SK-N-SH treated with all-trans-retinoic acid at 6 μM for 48 hours (cell line): ENCODE measurements around the gene POU2F1.

Experiments
- ATAC-seq: fragments of 200-7000 bp; cut with Tn5 transposase; 3 replicates; pipeline ENCODE4 v1.9.1; 2020; ENCODE audit warnings: mild to moderate bottlenecking, moderate library complexity
- ARNTL ChIP-seq: fragments of 450-650 bp; formaldehyde crosslinking; IDR thresholded peaks from 2 replicates; pipeline ENCODE4 v1.5.0; 2020; ENCODE audit warnings: low read depth, mild to moderate bottlenecking, moderate library complexity, borderline replicate concordance
- BACH2 ChIP-seq: fragments of 250-450 bp; sonication (Bioruptor Pico); IDR thresholded peaks from 2 replicates; pipeline ENCODE4 v1.9.0; 2021; ENCODE audit warnings: mild to moderate bottlenecking, borderline replicate concordance
- ESRRG ChIP-seq: fragments of 250-450 bp; sonication (Bioruptor Pico); IDR thresholded peaks from 2 replicates; pipeline ENCODE4 v1.6.1; 2021; ENCODE audit warnings: mild to moderate bottlenecking
- GLIS3 ChIP-seq: fragments of 250-450 bp; sonication (Bioruptor Pico); IDR thresholded peaks from 2 replicates; pipeline ENCODE4 v1.5.0; 2020; ENCODE audit warnings: mild to moderate bottlenecking, moderate library complexity
- ISL1 ChIP-seq: fragments of 250-450 bp; sonication (Bioruptor Pico); IDR thresholded peaks from 2 replicates; pipeline ENCODE4 v2.1.2; 2022; ENCODE audit warnings: mild to moderate bottlenecking, moderate library complexity
- OSR1 ChIP-seq: fragments of 250-450 bp; sonication (Bioruptor Pico); IDR thresholded peaks from 2 replicates; pipeline ENCODE4 v1.8.0; 2022; ENCODE audit warnings: moderate library complexity, mild to moderate bottlenecking, inconsistent platforms
- PATZ1 ChIP-seq: fragments of 250-450 bp; sonication (Bioruptor Pico); IDR thresholded peaks from 2 replicates; pipeline ENCODE4 v1.8.0; 2020; ENCODE audit warnings: mild to moderate bottlenecking, moderate library complexity, borderline replicate concordance
- RARB ChIP-seq: fragments of 250-450 bp; sonication (Bioruptor Pico); IDR thresholded peaks from 2 replicates; pipeline ENCODE4 v1.8.0; 2021; ENCODE audit warnings: mild to moderate bottlenecking, moderate library complexity
- SNAI2 ChIP-seq: fragments of 250-450 bp; sonication (Bioruptor Pico); IDR thresholded peaks from 2 replicates; pipeline ENCODE4 v1.5.0; 2020; ENCODE audit warnings: mild to moderate bottlenecking, moderate library complexity
- TCF4 ChIP-seq: fragments of 250-450 bp; sonication (Bioruptor Pico); IDR thresholded peaks from 2 replicates; pipeline ENCODE4 v1.8.0; 2021; ENCODE audit warnings: mild to moderate bottlenecking, moderate library complexity, borderline replicate concordance
- TOX ChIP-seq: fragments of 250-450 bp; sonication (Bioruptor Pico); IDR thresholded peaks from 2 replicates; pipeline ENCODE4 v1.8.0; 2021; ENCODE audit warnings: mild to moderate bottlenecking, moderate library complexity, borderline replicate concordance
- TSHZ2 ChIP-seq: fragments of 250-450 bp; sonication (Bioruptor Pico); IDR thresholded peaks from 2 replicates; pipeline ENCODE4 v1.5.0; 2020; ENCODE audit warnings: mild to moderate bottlenecking, moderate library complexity
- ZC3H10 ChIP-seq: fragments of 250-450 bp; sonication (Bioruptor Pico); IDR thresholded peaks from 2 replicates; pipeline ENCODE4 v1.5.1; 2021; ENCODE audit warnings: mild to moderate bottlenecking, moderate library complexity
- ZFP3 ChIP-seq: fragments of 250-450 bp; sonication (Bioruptor Pico); IDR thresholded peaks from 2 replicates; pipeline ENCODE4 v1.5.0; 2020; ENCODE audit warnings: mild to moderate bottlenecking, moderate library complexity
- ZNF565 ChIP-seq: fragments of 450-650 bp; formaldehyde crosslinking; conservative IDR thresholded peaks from 2 replicates; pipeline ENCODE4 v1.5.0; 2020; ENCODE audit warnings: low read depth, mild to moderate bottlenecking, moderate library complexity
- ZNF70 ChIP-seq: fragments of 450-650 bp; formaldehyde crosslinking; IDR thresholded peaks from 2 replicates; pipeline ENCODE4 v1.5.0; 2020; ENCODE audit warnings: mild to moderate bottlenecking, moderate library complexity
- ZNF8 ChIP-seq: fragments of 450-650 bp; formaldehyde crosslinking; IDR thresholded peaks from 2 replicates; pipeline ENCODE4 v1.5.0; 2020; ENCODE audit warnings: mild to moderate bottlenecking, moderate library complexity
- TF ChIP-seq, protein P1 (sequence below): fragments of 250-450 bp; sonication (Bioruptor Pico); IDR thresholded peaks from 2 replicates; pipeline ENCODE4 v1.5.1; 2020; ENCODE audit warnings: low read depth, mild to moderate bottlenecking, moderate library complexity
- TF ChIP-seq, protein P2 (sequence below): fragments of 250-450 bp; sonication (Bioruptor Pico); IDR thresholded peaks from 2 replicates; pipeline ENCODE4 v1.8.0; 2021; ENCODE audit warnings: low read depth, mild to moderate bottlenecking, moderate library complexity, borderline replicate concordance

Gene POU2F1

GRCh38 chr1:167465743-167466142 is 245.1 kb downstream of the POU2F1 start (continued):
- TF ChIP-seq ZFP3 = no peak

DNA sequence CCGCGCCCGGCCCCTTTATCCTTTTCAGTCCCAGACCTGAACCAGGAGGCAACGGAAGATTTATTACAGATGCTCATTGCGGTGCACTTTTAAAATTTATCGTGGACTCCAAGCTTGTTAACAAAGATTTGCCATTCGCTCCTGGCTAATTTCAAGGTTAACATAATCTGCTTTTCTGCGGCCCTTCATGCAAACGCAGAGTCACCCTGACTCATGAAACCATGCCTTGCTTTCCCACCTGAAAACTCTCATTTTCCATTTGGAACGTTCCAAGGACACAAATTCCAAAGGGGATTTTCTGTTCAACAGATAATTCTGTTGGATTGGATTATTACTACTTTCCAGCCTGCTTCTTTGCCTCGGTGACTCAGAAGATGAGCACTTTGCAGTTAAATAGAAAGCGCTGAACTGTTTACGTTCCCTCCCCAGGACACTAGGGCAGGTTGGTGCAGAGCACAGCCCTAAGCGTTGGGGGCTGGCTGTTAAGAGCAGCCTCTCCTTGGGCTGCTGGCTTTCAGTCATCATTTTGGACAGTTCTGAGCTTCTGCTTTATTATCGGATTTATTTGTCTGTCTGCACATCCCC is 246.5 kb downstream of the POU2F1 start:
- TF ChIP-seq ZFP3 (no peak), ZNF8 (no peak), TCF4 (CRISPR knock-in tag) (no peak), ZNF70 (CRISPR knock-in tag) (no peak), GLIS3 (CRISPR knock-in tag) (no peak), TOX (CRISPR knock-in tag) (no peak), ESRRG (no peak), ARNTL (CRISPR knock-in tag) (no peak), BACH2 (CRISPR knock-in tag) (no peak), OSR1 (CRISPR knock-in tag) (no peak), ZC3H10 (no peak), TSHZ2 (no peak), ISL1 (CRISPR knock-in tag) (no peak), SNAI2 (CRISPR knock-in tag) (no peak), RARB (CRISPR knock-in tag) (no peak), ZNF565 (CRISPR knock-in tag) (no peak)
- TF ChIP-seq, protein P1, sequence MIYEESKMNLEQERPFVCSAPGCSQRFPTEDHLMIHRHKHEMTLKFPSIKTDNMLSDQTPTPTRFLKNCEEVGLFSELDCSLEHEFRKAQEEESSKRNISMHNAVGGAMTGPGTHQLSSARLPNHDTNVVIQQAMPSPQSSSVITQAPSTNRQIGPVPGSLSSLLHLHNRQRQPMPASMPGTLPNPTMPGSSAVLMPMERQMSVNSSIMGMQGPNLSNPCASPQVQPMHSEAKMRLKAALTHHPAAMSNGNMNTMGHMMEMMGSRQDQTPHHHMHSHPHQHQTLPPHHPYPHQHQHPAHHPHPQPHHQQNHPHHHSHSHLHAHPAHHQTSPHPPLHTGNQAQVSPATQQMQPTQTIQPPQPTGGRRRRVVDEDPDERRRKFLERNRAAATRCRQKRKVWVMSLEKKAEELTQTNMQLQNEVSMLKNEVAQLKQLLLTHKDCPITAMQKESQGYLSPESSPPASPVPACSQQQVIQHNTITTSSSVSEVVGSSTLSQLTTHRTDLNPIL (CRISPR knock-in tag) = no peak
- TF ChIP-seq, protein P2, sequence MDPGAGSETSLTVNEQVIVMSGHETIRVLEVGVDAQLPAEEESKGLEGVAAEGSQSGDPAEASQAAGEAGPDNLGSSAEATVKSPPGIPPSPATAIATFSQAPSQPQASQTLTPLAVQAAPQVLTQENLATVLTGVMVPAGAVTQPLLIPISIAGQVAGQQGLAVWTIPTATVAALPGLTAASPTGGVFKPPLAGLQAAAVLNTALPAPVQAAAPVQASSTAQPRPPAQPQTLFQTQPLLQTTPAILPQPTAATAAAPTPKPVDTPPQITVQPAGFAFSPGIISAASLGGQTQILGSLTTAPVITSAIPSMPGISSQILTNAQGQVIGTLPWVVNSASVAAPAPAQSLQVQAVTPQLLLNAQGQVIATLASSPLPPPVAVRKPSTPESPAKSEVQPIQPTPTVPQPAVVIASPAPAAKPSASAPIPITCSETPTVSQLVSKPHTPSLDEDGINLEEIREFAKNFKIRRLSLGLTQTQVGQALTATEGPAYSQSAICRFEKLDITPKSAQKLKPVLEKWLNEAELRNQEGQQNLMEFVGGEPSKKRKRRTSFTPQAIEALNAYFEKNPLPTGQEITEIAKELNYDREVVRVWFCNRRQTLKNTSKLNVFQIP = no peak
- ATAC-seq = no peak

DNA sequence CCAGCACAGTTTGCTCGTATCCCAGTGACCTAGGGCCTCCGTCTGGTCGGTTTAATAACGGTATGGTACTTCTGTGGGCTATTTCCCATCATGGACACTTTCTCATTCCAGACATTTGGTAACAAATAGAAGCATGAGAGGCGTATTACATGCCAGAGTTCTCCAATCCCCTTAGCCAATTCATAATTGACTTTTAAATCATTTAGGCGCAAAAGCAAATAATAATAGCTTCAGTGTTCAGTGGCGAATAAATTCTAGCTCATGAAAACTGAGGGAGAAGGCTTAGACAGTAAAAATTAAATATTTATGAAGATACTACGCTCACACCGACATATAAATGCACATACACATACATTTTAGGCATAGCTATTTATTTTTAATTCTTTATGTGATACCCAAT is 247.1 kb downstream of the POU2F1 start:
- ATAC-seq = no peak
- TF ChIP-seq ZNF70 (CRISPR knock-in tag) = no peak
- no peak for TF ChIP-seq BACH2 (CRISPR knock-in tag)
- no peak for TF ChIP-seq ZC3H10
- no peak for TF ChIP-seq PATZ1 (CRISPR knock-in tag)
- no peak for TF ChIP-seq ARNTL (CRISPR knock-in tag)
- no peak for TF ChIP-seq ZFP3
- TF ChIP-seq ESRRG = no peak
- TF ChIP-seq TCF4 (CRISPR knock-in tag) = no peak
- no peak for TF ChIP-seq TSHZ2
- no peak for TF ChIP-seq ISL1 (CRISPR knock-in tag)
